ENCODE measurements around the gene NFKBIL1.
"Not testable (repeated sequence)": the region's sequence is repeated elsewhere in the genome, so short reads cannot be mapped to it uniquely, and the experiment has no call there.

NFKBIL1 gene

DNA sequence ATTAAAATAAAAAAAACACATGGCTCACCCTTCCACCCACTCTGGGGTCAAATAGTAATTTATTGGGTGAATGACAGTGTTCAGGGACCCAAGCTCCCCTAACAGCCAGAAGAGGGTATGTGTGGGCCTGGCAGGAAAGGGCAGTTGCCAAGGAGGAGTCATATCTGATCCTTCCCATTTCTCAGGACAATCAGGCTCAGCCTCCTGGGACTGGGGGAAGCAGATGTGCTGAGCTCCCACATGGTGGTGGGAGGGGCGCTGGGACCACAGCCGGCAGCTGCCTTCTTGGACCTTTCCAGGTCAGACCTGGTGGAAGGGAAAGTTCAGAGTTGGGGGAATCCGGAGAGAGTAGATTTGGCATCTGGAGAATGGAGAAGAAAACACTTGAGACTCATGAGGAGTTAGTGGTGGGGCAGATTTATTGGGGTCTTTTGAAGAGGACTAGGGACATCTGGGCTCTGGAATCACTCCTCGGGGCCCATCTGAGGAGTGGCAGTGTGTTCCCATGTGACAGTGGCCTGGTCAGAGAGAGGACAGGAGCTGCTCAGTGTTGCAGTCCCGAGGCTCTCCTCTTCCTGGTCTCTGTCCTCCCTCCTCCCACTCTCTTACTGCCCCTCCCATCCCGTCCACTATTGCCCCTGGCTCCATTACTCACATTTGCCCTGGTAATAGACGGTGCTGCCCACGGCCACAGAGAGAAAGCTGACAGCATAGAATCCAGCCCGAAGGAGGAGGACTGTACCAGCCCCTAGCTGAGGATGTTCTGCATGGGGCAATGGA lies 41.7 kb downstream of the NFKBIL1 start:
- Histone ChIP-seq H3K4me1 (no peaks in the 10 kb centered on the region), H3K4me3 (no peak overlapping the region), H3K9me3 (no peaks in the 10 kb centered on the region), H3K27ac (no peak overlapping the region), H3K36me3 (no peaks in the 10 kb centered on the region), H3K27me3 (peaks cover 0 to 23% of the 10 kb centered on the region in 2 donors)
- TF ChIP-seq CTCF (IDR thresholded peaks at IDR 0.05) = no peak
- intact Hi-C loops (cut with DNase I; ENCODE audit: low total_unique reads) = no loop called here
- no peak for DNase-seq

DNA sequence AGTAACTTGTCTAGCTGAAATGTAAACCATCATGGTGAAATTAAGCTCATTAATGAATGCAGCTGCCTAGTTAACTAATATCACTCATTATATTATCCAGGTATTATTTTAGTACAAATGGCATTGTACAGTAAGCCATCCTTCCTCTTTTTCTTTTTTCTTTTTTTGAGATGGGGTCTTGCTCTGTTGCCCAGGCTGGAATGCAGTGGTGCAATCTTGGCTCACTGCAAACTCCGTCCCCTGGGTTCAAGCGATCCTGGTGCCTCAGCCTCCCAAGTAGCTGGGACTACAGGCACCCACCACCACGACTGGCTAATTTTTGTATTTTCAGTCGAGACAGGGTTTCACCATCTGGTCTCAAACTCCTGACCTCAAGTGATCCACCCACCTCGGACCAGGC lies 43.3 kb downstream of the NFKBIL1 start:
- H3K27ac ChIP-seq; intact Hi-C loops (cut with DNase I; ENCODE audit: low total_unique reads); H3K4me1 ChIP-seq; DNase-seq; H3K4me3 ChIP-seq; H3K36me3 ChIP-seq; H3K9me3 ChIP-seq: not testable (repeated sequence)
- peaks cover 0 to 23% of the 10 kb centered on the region in 2 donors for H3K27me3 ChIP-seq

DNA sequence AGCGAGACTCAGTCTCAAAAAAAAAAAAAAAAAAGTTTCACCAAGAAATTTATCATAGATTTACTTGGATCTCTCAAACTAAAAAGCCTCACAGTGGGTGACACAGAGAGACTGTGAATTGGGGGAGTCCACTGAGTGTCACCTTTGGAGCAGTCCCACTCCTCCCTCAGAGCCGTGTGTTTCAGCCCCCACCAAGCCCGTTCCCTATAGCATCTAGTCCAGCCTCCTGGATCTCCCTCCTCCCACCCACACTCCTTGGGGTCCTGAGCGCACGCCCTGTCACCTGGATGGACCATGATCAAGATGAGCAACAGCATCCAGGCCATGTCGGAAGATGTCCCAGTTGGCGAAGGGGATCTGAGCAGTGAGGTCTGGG lies 45.0 kb downstream of the NFKBIL1 start:
- no peaks in the 10 kb centered on the region for H3K4me1 ChIP-seq
- H3K27ac ChIP-seq = no peak overlapping the region
- H3K36me3 ChIP-seq = no peaks in the 10 kb centered on the region
- DNase-seq = no peak
- TF ChIP-seq CTCF (IDR thresholded peaks at IDR 0.05) = no peak
- intact Hi-C loops (cut with DNase I; ENCODE audit: low total_unique reads) = no loop called here
- no peak overlapping the region for H3K4me3 ChIP-seq
- no peaks in the 10 kb centered on the region for H3K9me3 ChIP-seq
- H3K27me3 ChIP-seq = peaks cover 0 to 12% of the 10 kb centered on the region in 2 donors

GRCh38 chr6:31597006-31597405 lies 49.6 kb downstream of the NFKBIL1 start:
- Histone ChIP-seq H3K4me1 (no peaks in the 10 kb centered on the region), H3K27ac (no peak overlapping the region), H3K36me3 (no peaks in the 10 kb centered on the region), H3K4me3 (no peak overlapping the region), H3K9me3 (no peaks in the 10 kb centered on the region), H3K27me3 (no peaks in the 10 kb centered on the region)
- no peak for DNase-seq
- intact Hi-C loops (cut with DNase I; ENCODE audit: low total_unique reads) = no loop called here
- peak in 1 of 2 experiments; percentile 38 for TF ChIP-seq CTCF (IDR thresholded peaks at IDR 0.05)

GRCh38 chr6:31607317-31607716 lies 59.9 kb downstream of the NFKBIL1 start:
- no peaks in the 10 kb centered on the region for H3K36me3 ChIP-seq
- H3K4me1 ChIP-seq = no peaks in the 10 kb centered on the region
- intact Hi-C loops (cut with DNase I; ENCODE audit: low total_unique reads) = no loop called here
- no peak for DNase-seq
- H3K4me3 ChIP-seq = no peak overlapping the region
- no peak overlapping the region for H3K27ac ChIP-seq
- TF ChIP-seq CTCF (IDR thresholded peaks at IDR 0.05) = no peak
- H3K27me3 ChIP-seq = no peaks in the 10 kb centered on the region
- no peaks in the 10 kb centered on the region for H3K9me3 ChIP-seq

All from tibial artery (tissue), 4 donors.